SK-N-SH (cell line): ENCODE data around the gene CNN2. TPM values are rescaled to one million over a fixed set of nuclear protein-coding genes. Genes with fewer than 3 reads are reported as not detected.
"Not testable (repeated sequence)": the region's sequence is repeated elsewhere in the genome, so short reads cannot be mapped to it uniquely, and the experiment has no call there.

ENCODE experiments used
- CTCF ChIA-PET: fragments of 300-600, 350-600 bp; formaldehyde crosslinking; extraction: SDS; loops from one replicate; lab custom pipeline; 2021; lab: Yijun Ruan, JAX
- POLR2A ChIA-PET: fragments of 350-600 bp; sonication (Branson Sonifier 250); formaldehyde crosslinking; extraction: SDS; loops from one replicate; lab custom pipeline; 2020; ENCODE audit warnings: antibody characterized with exemption, inconsistent platforms; lab: Yijun Ruan, JAX
- DNase-seq: peaks from one replicate; pipeline ENCODE4 v3.0.0; 2012
- H2AFZ ChIP-seq: fragments of 200-600 bp; sonication (generic); 2 replicates; pipeline ENCODE4 v1.8.1; 2016; ENCODE audit warnings: antibody characterized with exemption, mild to moderate bottlenecking, low read depth
- H3F3A ChIP-seq: fragments of 200-600 bp; sonication (generic); replicated peaks from 2 replicates; pipeline ENCODE3; 2016; ENCODE audit warnings: antibody characterized with exemption, mild to moderate bottlenecking; ENCODE audit not compliant: insufficient read depth
- H3K27ac ChIP-seq, 2 experiments: fragments of 200-500 bp in 1 of 2; fragments of 200-600 bp in 1 of 2; sonication (Bioruptor generic) in 1 of 2; sonication (generic), shearing (Covaris generic) in 1 of 2; 2 replicates each; pipeline versions ENCODE4 v1.5.1 to v1.6.1; 2014 to 2016; ENCODE audit warnings: low read depth in 2 of 2, inconsistent platforms in 1 of 2, low read length in 1 of 2, mild to moderate bottlenecking in 1 of 2, mixed read lengths in 1 of 2
- H3K27me3 ChIP-seq: fragments of 200-600 bp; sonication (generic), shearing (Covaris generic); 2 replicates; pipeline ENCODE4 v1.6.1; 2016; ENCODE audit warnings: mixed run types; ENCODE audit not compliant: insufficient read depth
- H3K36me3 ChIP-seq, 2 experiments: fragments of 200-500 bp in 1 of 2; fragments of 200-600 bp in 1 of 2; sonication (Bioruptor generic) in 1 of 2; sonication (generic) in 1 of 2; replicated peaks in 1 of 2; 2 replicates each; pipeline versions ENCODE3 to v1.5.1; 2014 to 2016; ENCODE audit warnings: low read length in 1 of 2, mild to moderate bottlenecking in 1 of 2; ENCODE audit not compliant: insufficient read depth in 2 of 2, control insufficient read depth in 1 of 2
- H3K4me1 ChIP-seq, 2 experiments: fragments of 200-500 bp in 1 of 2; fragments of 200-600 bp in 1 of 2; sonication (Bioruptor generic) in 1 of 2; sonication (generic), shearing (Covaris generic) in 1 of 2; 2 replicates each; pipeline versions ENCODE4 v1.5.1 to v1.6.1; 2014 to 2016; ENCODE audit warnings: low read depth in 1 of 2, low read length in 1 of 2, mixed run types in 1 of 2; ENCODE audit not compliant: insufficient read depth in 2 of 2, control insufficient read depth in 1 of 2
- H3K4me2 ChIP-seq: fragments of 200-600 bp; sonication (generic), shearing (Covaris generic); 2 replicates; pipeline ENCODE4 v1.6.1; 2017; ENCODE audit warnings: mixed run types
- H3K4me3 ChIP-seq, 2 experiments: fragments of 200-500 bp in 1 of 2; fragments of 200-600 bp in 1 of 2; sonication (Bioruptor generic) in 1 of 2; sonication (generic), shearing (Covaris generic) in 1 of 2; 2 replicates each; pipeline versions ENCODE4 v1.5.1 to v1.8.1; 2014 to 2016; ENCODE audit warnings: low read depth in 2 of 2, inconsistent platforms in 1 of 2, low read length in 1 of 2, mild to moderate bottlenecking in 1 of 2, mixed read lengths in 1 of 2, moderate library complexity in 1 of 2
- H3K79me2 ChIP-seq: fragments of 200-600 bp; sonication (generic); 2 replicates; pipeline ENCODE4 v1.8.1; 2017; ENCODE audit warnings: mild to moderate bottlenecking; ENCODE audit not compliant: insufficient read depth
- H3K9ac ChIP-seq: fragments of 200-600 bp; sonication (generic); 2 replicates; pipeline ENCODE4 v1.6.1; 2017; ENCODE audit warnings: mixed run types
- H3K9me2 ChIP-seq: fragments of 200-600 bp; sonication (generic); 2 replicates; pipeline ENCODE4 v1.6.1; 2017; ENCODE audit warnings: mixed run types
- H3K9me3 ChIP-seq: fragments of 200-600 bp; sonication (generic); 2 replicates; pipeline ENCODE4 v1.6.1; 2017; ENCODE audit warnings: mixed run types, mild to moderate bottlenecking, moderate library complexity
- H4K20me1 ChIP-seq: fragments of 200-600 bp; sonication (generic); 2 replicates; pipeline ENCODE4 v1.6.1; 2017; ENCODE audit warnings: mild to moderate bottlenecking, mixed run types; ENCODE audit not compliant: insufficient read depth
- CHD2 ChIP-seq: fragments of 150-350 bp; IDR thresholded peaks from 2 replicates; pipeline ENCODE4 v1.6.1; 2018; ENCODE audit warnings: low read length; ENCODE audit not compliant: partially characterized antibody
- EP300 ChIP-seq, 2 experiments: IDR thresholded peaks; 2 replicates each; pipeline versions ENCODE4 v1.4.0 to v1.6.1; 2012; ENCODE audit warnings: borderline replicate concordance in 1 of 2, low read depth in 1 of 2, low read length in 1 of 2
- EZH2phosphoT487 ChIP-seq: fragments of 200-600 bp; sonication (generic); IDR thresholded peaks from 2 replicates; pipeline ENCODE4 v1.6.1; 2017; ENCODE audit warnings: low read depth, mixed run types, mild to moderate bottlenecking, antibody characterized with exemption, moderate library complexity, borderline replicate concordance
- IRF3 ChIP-seq: fragments of 150-350 bp; IDR thresholded peaks from 2 replicates; pipeline ENCODE4 v1.6.1; 2016; ENCODE audit warnings: mild to moderate bottlenecking, low read depth, low read length
- MAX ChIP-seq: IDR thresholded peaks from 2 replicates; pipeline ENCODE4 v1.4.0; 2012; ENCODE audit warnings: low read depth
- MXI1 ChIP-seq: IDR thresholded peaks from 2 replicates; pipeline ENCODE4 v1.6.1; 2012; ENCODE audit warnings: mild to moderate bottlenecking, low read depth, low read length, improper control_type of control experiment
- PBX3 ChIP-seq: IDR thresholded peaks from 2 replicates; pipeline ENCODE4; 2012
- POLR2AphosphoS5 ChIP-seq: IDR thresholded peaks from 2 replicates; pipeline ENCODE4 v1.6.1; 2012; ENCODE audit warnings: low read depth, low read length
- REST ChIP-seq: IDR thresholded peaks from 2 replicates; pipeline ENCODE4 v1.6.1; 2012; ENCODE audit warnings: mild to moderate bottlenecking, low read depth, low read length, moderate library complexity
- RFX5 ChIP-seq: IDR thresholded peaks from 2 replicates; pipeline ENCODE4 v1.6.1; 2012; ENCODE audit warnings: mild to moderate bottlenecking, improper control_type of control experiment, low read length
- RXRA ChIP-seq: IDR thresholded peaks from 2 replicates; pipeline ENCODE4 v1.4.0; 2012; ENCODE audit warnings: low read depth, mild to moderate bottlenecking, borderline replicate concordance
- SIN3A ChIP-seq: IDR thresholded peaks from 2 replicates; pipeline ENCODE4 v1.6.1; 2012; ENCODE audit warnings: low read depth, mild to moderate bottlenecking, low read length, moderate library complexity, borderline replicate concordance
- TCF12 ChIP-seq: IDR thresholded peaks from 2 replicates; pipeline ENCODE4 v1.4.0; 2012
- USF1 ChIP-seq: IDR thresholded peaks from 2 replicates; pipeline ENCODE4 v1.4.0; 2012; ENCODE audit warnings: low read depth, borderline replicate concordance
- YY1 ChIP-seq: IDR thresholded peaks from 2 replicates; pipeline ENCODE4 v1.4.0; 2012; ENCODE audit warnings: low read depth, mild to moderate bottlenecking
- WGBS: methylation state at CpG from one replicate; pipeline ENCODE4 v1.1.6; 2017; ENCODE audit warnings: low lambda C conversion rate; 5-methylcytosine and 5-hydroxymethylcytosine counted together
- polyA plus RNA-seq, 3 experiments: library from polyadenylated mRNA; depleted of rRNA; stranded (reverse); fragments of >200 nt; gene quantifications; 2 replicates each; pipeline ENCODE4 v1.2.3, GENCODE V29; 2012

Gene CNN2
- polyA plus RNA-seq, 1 of the 3 experiments (the other 2 are of a cell fraction) = 279 TPM

GRCh38 chr19:1020868-1021425 lies 5.5 kb upstream of the CNN2 start, which contains the start of gene TMEM259 (continued):
- TF ChIP-seq REST (peak; percentile 62; the same call in 1 of the 2 replicates), MAX (0 out of 2 replicates have a peak, but pooled peaks have one; percentile 33), TCF12 (no peak), EZH2phosphoT487 (no peak), SIN3A (peak; percentile 33; the same call in 1 of the 2 replicates), RFX5 (no peak), MXI1 (peak; percentile 39; the same call in 1 of the 2 replicates), YY1 (peak; percentile 90), POLR2AphosphoS5 (0 out of 2 replicates have a peak, but pooled peaks have one; percentile 34), IRF3 (no peak), USF1 (no peak), CHD2 (no peak), PBX3 (no peak), EP300 (IDR thresholded peaks at IDR 0.05; ENCODE audit: borderline replicate concordance in 1 of 2, low read depth in 1 of 2, low read length in 1 of 2) (no peak; a peak in 1 of 4 replicates), RXRA (no peak)
- TF ChIP-seq, all 33 proteins: peak for 8

GRCh38 chr19:1023883-1024188 lies 2.6 kb upstream of the CNN2 start:
- Histone ChIP-seq H3K79me2 (peaks cover 44% of the 10 kb centered on the region), H3K4me1 (peaks cover 4 to 26% of the 10 kb centered on the region in 2 experiments; a peak in 1 of 4 replicates), H3F3A (peaks cover 32% of the 10 kb centered on the region), H4K20me1 (peaks cover 20% of the 10 kb centered on the region)
- H3K4me2 ChIP-seq, H3K9me3 ChIP-seq, H2AFZ ChIP-seq, H3K4me3 ChIP-seq, DNase-seq, H3K27me3 ChIP-seq, POLR2A ChIA-PET, H3K9ac ChIP-seq, H3K9me2 ChIP-seq, H3K27ac ChIP-seq, H3K36me3 ChIP-seq: not testable (repeated sequence)
- CTCF ChIA-PET = interaction anchor here (0.6 to 1.8 kb wide), 3 partner anchors 9 to 89 kb away, joined by 3 to 5 read pairs (median 3); partner anchors contain the start of gene ABCA7
- WGBS = 44% methylated on average over 5 of the region's 5 CpGs

GRCh38 chr19:1025080-1025479 lies 1.3 kb upstream of the CNN2 start:
- not testable (repeated sequence) for H3K4me3 ChIP-seq, H3K4me2 ChIP-seq, H3K9me2 ChIP-seq, H3K36me3 ChIP-seq, H3K27me3 ChIP-seq, H3K27ac ChIP-seq, H3K9ac ChIP-seq, DNase-seq, H2AFZ ChIP-seq, H3K9me3 ChIP-seq
- 38% methylated on average over 6 of the region's 6 CpGs for WGBS
- ChIA-PET POLR2A (interaction anchor here (1.2 kb wide), 1 partner anchor 216 kb away, joined by 4 read pairs; the partner anchor contains the start of gene ATP5F1D), CTCF (interaction anchor here (1.4 to 2.7 kb wide), 2 partner anchors 56 to 168 kb away, joined by 5 to 11 read pairs; no protein-coding TSS in a partner anchor)
- Histone ChIP-seq H4K20me1 (peaks cover 19% of the 10 kb centered on the region), H3K79me2 (peaks cover 41% of the 10 kb centered on the region), H3F3A (peaks cover 34% of the 10 kb centered on the region), H3K4me1 (peaks cover 0 to 15% of the 10 kb centered on the region in 2 experiments; a peak in 1 of 4 replicates)
